GM21515 (cell line): ENCODE results near the gene DENND6A.

Experiments used
- ATAC-seq: cut with Tn5 transposase; IDR thresholded peaks from one replicate; pipeline ENCODE4 v1.9.1; 2021; ENCODE audit not compliant: unreplicated experiment

Gene DENND6A

DNA sequence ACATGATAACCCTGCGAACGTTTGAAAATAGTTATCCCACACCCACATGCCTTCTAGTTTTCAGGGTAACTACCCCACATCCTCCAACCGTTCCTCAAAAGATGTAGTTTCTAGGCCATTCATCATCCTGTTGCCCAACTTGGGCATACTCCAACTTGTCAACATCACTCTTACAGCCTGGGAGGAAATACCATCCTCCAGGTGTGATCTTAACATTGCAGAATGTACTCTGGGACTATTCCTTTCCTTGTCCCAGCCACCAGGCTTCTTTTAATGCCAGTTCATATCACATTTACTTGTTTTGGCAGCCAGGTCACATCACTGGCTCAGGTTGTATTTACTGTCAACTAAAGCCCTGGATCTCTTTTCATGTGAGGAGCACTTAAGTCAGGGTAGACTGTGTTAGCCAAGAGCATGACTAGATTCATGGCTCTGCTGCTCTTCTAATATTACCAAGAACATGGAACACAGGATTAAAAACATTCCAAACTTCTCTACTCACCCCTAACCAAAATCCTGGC, 4.0 kb upstream of the DENND6A start:
- ATAC-seq: no peak

DNA sequence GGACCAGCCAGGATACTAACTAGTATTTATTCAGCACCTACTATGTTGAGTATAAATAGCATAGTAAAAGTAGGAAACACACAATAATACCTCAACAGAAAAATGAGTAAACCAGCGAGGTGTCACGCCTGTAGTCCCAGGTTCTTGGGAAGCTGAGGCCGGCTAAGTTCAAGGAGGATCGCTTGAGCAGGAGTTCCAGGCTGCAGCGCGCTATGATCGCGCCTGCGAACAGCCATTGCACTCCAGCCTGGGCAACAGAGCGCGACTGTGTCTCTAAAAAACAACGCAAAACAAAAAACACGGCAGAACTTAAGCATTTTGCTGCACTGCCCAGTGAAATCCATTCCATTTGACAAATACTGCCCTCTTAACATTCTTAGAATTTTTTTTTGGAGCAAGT, 1.3 kb upstream of the DENND6A start:
- ATAC-seq: no peak

DNA sequence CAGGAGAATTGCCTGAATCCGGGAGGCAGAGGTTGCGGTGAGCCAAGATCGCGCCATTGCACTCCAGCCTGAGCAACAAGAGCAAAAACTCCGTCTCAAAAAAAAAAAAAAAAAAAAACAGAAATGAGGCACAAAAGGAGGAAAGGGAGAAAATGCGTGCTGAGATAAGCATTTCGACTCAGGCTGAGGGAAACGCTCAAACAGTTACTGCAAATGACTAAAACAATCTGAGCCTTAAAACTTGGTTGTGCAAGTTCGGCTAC, 813 bp downstream of the DENND6A start:
- ATAC-seq: peak; percentile 4

DNA sequence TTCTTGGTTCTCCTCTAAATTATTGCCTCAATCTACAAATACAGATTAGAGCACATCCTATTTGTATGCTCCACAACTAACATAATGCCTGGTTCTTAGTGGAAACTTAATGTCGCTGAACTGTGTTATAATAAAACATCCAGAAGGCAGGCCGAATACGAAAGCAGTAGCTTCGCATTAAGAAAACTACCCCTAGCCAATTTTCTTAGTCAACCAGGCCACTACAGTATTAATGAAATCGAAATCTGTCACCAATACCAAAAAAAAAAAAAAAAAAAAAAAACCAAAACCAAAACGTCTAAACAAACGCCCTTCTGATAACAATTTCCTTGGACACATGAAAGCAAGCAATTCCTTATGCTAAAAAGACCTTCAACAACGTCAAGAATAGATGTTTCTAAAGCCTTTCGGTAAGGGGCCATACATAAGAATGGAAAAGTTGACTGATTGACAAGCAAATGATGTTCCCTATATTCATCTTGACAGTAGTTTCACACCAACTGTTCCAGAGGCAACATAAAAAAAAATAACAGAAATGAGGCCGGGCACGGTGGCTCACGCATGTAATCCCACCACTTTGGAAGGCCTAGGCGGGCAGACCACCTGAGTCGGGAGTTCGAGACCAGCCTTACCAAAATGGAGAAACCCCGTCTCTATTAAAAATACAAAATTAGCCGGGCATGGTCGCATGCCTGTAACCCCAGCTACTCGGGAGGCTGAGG, 1.3 kb downstream of the DENND6A start:
- no peak for ATAC-seq

DNA sequence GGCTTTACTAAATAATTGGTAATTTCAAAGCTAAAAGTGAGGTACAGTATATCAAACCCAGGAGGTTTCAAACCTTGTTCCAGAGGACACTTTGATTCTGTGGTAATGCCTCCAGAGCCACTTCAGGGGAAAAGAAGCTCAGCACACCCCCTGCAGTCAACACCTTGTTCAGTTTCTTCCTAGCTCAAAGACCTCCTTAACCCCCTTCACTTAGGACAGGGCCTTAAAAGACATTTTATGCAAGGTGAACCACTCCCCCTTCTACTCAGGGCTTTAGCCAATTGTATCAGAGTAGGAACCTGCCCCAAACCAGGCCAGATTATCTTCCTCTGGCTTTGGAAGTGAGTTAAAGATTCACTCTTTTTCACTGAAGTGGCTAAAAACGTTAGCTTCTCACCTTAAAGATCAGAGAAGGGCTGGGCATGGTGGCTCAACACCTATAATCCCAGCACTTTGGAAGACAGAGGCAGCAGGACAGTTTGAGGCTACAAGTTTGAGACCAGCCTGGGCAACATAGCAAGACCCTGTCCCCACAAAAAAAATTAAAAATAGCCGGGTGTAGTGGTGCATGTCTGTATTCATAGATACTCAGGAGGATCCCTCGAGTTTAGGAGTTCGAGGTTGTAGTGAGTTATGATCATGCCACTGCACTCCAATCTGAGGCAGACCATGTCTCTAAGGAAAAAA, 3.4 kb downstream of the DENND6A start:
- ATAC-seq: no peak

DNA sequence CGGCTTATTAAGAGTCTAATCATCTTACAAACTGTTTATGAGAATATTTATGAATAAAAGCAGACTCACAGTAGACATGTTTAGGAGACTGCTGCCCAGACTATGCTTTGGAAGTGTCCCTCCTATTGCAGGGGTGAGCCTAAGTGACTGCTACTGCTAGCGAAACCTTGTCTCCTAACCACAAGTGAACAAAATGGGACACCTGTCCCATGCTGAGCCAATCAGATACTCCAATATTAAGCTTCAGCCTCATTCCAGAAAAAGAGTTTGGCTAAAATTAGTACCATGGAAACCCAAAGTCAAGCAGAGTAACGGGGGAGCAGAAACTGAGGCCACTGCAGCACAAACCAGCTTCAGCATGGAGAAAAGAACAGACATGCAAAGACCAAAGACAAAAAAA, 4.6 kb downstream of the DENND6A start:
- no peak for ATAC-seq

DNA sequence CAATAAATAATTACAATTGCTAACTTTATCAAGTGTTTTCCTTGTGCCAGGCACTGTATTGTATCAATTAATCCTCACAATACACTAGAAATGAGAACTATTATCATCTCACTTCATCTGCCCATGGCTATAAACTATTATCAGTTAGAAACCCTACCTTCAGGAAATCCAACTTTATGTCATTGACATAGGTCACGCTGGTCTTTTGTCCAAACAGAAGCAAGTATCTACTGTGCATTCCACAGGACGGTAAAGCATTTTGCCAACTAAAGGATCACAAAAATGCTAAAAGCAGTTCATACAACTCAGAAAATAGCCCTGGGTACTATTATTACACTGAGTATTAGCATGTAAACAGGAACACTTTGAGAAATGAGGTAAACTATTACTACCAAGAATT, 9.6 kb downstream of the DENND6A start:
- no peak for ATAC-seq

DNA sequence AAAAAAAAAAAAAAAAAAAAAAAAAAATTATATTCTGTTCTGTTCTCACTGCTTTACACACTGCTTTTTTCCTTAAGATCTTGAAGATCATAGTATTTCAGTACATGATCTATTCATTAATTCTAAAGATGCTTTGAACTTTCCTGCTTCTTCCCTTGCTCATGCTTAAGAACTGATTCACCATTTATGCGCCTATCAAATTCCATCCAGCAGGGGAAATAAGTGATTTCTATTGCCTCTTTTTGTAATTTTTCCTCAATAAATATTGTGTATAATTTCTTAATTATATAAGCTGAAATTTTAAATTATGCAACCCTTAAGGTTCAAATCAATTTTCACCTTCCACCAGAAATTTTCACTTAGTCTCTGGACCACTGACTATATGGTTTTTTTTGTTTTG, 10.6 kb downstream of the DENND6A start:
- no peak for ATAC-seq

DNA sequence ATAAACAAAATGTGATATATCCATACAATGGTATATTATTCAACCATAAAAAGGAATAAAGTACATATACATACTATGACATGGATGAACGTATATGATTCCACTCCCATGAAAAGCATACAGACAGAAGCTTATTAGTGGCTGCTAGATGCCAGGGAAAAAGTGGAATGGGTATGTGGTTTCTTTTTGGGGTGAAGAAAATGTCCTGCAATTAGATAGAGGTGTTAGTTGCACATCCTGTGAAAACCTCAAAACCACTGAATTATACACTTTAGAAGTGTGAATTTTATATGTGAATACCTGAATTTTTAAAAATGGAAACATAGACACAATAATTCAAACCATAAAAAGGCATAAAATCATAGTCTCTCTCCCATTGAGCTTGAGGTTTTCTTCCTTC, 11.2 kb downstream of the DENND6A start:
- no peak for ATAC-seq

DNA sequence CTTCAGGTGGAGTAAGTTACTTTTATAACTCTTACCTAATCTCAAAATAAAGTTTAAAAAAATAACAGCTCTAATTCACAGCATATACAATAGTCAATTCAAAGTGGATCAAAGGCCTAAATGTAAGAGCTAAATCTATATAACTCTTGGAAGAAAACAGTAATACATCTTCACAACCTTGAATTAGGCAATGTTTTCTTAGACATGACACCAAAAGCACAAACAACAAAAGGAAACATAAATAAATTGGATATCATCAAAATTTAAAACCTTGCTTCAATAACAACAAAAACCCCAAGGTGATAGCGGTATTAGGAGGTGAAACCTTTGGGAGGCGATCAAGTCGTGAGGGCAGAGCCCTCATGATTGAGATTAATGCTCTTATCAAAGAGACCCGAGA, 12.8 kb downstream of the DENND6A start:
- no peak for ATAC-seq

DNA sequence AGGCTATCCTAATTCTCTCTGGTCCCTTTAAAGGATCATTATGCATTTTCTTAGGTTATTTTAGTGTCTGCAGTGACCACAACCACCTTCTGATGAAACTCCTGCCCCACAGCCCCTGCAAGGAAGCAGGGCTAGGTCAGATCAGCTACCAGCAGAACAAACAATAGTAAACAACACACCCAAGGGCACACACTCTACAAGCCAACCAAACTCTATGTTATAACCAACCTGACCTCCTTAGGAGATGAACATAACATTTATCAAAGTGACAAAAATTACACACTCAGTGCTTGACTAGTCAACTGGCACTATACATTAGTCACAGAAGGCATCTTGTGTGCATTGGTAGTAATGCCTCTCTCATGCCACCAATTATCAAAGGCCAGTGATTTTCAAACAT, 17.3 kb downstream of the DENND6A start:
- ATAC-seq: no peak

DNA sequence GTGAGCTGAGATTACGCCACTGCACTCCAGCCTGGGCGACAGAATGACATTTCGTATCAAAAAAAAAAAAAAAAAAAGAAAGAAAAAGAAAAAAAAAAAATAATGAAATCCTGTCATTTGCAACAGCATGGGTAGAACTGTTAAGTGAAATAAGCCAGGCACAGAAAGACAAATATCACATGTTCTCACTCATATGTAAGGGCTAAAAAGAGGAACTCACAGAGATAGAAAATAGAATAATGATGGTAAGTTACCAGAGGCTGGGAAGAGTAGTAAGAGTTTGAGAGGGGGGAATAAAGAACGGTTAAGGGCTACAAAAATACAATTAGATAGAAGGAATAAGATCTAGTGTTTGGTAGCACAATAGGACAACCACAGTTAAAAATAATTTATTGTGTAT, 19.7 kb downstream of the DENND6A start:
- ATAC-seq: no peak

DNA sequence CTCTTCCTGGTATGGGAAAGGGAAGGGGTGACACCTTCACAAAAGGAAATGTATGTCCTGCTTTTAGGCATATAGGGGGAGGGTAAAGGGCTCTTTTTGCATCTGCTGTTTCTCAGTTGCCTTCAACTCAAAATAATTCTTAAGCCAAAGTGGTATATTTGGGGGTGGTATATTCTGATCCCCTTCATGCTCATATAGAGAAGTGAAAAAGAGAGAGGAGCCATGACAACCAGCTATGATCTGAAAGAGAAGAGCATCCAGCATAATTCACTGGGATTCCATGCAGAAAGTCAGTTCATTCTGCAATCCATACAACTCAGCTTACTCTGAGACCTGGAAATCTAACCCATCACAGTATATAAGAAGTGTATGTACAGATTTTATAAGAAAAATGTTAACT, 22.3 kb downstream of the DENND6A start:
- ATAC-seq: no peak

DNA sequence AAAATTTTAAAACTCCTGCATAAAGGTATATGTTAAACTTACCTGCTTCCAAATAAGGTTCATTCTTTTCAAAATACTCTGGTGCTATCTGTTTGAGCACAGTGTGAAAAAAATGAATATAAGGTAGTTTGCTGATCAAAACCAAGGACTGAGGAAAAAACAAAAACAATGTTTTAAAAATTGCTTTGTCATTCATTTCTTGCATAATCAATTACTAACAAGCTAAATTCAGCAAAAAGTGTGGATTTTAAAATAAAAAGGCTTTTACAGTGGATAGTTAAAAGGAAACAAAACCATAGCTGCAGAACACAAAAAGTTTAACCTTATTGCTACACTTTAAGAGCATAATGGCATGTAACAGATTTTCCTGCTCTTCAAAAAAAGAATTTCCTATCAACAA, 31.5 kb downstream of the DENND6A start:
- no peak for ATAC-seq

DNA sequence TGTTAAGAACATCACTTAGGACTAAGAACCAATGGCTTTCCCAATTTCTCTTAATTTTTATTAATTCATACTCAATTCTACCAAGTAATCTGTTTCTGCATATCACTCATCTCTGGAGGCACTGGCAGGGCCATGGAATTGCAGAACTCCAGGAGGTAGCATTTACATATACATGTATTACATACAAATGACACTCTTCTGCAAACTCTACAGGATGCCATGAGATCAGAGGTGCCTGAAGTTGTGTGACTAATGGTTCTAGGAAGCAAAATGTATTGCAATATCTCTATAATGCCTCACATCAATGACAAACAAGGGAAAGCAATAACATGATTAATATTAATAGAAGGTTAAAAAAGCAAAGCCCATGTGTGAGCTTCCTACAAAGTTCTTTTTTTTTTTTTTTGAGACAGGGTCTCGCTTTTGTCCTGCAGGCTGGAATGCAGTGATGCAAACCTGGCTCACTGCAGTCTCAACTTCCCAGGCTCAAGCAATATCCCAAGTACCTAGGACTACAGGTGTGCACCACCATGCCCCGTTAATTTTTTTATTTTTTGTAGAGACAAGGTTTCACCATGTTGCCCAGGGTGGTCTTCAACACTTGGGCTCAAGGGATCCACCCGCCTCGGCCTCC, 33.0 kb downstream of the DENND6A start:
- no peak for ATAC-seq

DNA sequence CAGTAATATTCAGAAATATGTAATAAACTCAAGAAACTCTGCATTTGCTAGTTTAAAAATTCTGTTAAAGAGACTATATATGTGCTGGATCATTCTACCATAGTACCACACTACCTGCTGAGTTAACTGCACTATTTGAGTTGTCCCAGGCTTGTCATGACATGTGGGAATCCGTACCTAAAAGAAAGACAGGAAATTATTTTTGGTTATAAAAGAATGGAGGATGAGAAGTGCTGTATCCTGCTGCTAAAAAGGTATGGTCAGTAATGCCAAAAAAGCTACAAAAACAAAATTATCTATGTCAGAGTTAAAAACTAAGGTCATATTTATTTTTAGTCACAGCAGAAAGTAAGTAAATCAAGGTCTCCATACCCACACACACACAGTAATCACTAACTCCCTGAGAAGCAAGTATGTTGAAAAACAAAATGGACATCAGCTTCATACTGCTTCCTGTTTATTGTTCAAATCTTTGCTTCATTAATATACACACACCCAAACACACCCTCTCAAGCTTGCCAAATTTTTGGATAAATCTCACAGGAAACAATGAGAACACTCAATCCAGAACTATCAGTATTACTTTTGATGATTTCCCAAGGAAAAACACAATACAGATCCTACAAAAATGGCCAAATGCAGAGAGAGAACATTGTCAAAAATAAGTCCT, 33.7 kb downstream of the DENND6A start:
- ATAC-seq: no peak

DNA sequence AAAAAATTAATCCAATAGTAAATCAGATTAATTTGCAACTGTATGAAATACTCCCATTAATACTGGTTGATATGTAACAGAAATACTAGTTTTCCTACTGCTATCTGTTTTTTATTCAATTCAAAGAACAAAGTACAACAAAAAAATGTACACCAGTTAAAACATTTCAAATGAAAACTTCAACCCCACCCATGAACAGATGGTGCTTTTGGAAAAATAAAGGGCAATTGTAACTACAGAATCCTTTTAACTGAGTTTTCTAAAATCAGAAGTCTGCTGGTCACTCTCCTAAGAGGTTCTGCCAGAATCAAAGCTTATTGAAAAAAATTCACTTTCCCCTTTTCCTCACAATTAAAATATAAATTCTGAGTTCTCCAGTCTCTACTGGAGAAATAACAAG, 34.3 kb downstream of the DENND6A start:
- ATAC-seq: no peak

DNA sequence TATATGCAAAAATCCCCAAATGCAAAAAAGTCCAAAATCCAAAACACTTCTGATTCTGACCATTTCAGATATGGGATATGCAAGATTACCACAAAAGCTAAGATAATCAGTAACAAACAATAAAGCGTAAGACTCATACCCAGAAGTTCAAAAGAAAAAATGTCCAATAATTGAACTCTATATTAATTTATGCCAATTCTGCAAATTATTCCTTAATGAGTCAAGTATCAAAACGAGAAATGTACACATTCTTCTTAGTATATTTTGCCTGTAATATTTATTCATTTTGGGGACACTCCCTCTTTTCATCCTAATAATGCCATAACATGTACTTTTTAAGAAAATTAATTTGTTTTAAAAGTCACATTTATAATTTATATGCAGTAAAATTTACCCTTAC, 37.1 kb downstream of the DENND6A start:
- no peak for ATAC-seq

DNA sequence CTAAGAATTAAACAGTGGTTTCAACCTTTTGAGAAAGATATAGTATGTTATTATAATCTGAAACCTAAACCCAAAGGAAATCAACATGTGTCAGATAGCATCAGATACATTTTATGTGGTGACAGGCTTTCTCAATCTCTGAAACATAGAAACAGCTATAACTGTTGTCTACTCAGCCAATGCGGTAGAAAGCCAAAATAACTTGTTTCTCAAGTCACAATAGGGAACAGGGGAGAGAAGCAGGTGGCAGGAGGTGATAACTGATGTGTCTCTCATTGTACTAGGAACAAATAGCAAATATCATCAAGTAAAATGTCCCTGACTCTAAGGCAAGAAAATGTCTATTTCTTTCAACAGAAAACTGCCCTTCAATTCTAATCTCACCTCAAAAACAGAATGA, 38.6 kb downstream of the DENND6A start:
- ATAC-seq: no peak

DNA sequence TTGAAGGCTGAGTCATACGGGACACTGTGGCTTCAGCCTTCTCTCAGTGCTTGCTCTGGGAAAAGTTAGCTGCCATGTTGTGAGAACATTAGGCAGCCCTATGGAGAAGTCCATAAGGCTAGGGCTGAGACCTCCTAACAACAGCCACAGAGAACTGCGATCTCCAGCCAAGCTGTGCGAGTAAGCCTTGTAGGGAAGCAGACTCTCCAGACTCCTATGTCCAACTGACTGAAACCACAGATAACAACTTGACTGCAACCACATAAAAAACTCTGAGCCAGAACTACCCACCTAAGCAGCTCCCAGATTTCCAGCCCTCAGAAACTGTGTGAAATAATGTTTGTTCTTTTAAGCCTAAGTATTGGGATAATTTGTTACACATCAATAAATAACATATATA, 40.7 kb downstream of the DENND6A start:
- no peak for ATAC-seq

DNA sequence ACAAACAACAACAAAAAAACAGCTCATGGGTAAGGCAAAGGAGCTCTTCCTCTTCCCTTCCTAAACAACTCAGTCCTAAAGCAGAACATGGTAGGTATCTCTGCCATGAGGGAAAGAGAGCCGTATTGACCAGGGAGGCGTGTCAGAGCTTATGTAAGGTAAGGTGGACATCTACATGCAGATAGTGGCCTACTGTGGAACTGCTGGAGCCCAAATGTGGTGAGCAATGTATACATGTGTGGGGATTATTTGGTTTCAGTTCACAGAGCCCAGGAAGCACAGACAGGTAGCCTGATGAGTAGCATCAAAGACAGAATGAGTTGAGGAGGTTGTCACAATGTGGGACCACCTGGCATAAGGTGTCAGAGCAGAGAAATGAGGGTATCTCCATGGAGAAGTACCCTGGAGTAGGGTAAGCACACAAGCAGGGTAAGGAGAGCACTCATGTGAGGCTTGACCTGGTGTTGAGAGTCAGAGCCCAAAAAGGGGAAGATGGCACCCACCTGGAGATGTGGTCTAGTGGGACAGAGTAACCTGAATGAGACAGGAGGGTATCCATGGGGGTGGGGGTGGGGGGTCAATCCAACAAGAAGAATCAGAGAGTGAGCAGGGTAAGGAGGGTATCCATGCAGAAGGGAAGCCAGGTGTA, 45.5 kb downstream of the DENND6A start:
- no peak for ATAC-seq
